Ovary (tissue), 9 donors: ENCODE measurements around the gene TDG. TPM values are rescaled to one million over a fixed set of nuclear protein-coding genes. Genes with fewer than 3 reads are reported as not detected.

Experiments used
- DNase-seq, 5 donors: peaks; one replicate each; pipeline ENCODE4 v3.0.0-alpha.2; 2019 to 2020
- H3K27ac ChIP-seq, 2 donors: fragments of 200-600 bp; one replicate each; pipeline versions ENCODE4 v1.5.1 to v1.8.0; 2019 to 2022
- H3K27me3 ChIP-seq: fragments of 200-600 bp; one replicate; pipeline ENCODE4 v1.8.0; 2022
- H3K36me3 ChIP-seq: fragments of 200-600 bp; sonication (generic); one replicate; pipeline ENCODE4 v1.5.1; 2019
- H3K4me1 ChIP-seq: one replicate; pipeline ENCODE4 v1.8.1; 2013; ENCODE audit warnings: mild to moderate bottlenecking, moderate library complexity; ENCODE audit not compliant: insufficient read depth
- H3K4me3 ChIP-seq: fragments of 200-600 bp; sonication (generic); one replicate; pipeline ENCODE4 v1.5.1; 2017
- H3K9me3 ChIP-seq, 2 donors: fragments of 200-600 bp in 1 of 2; sonication (generic) in 1 of 2; one replicate each; pipeline versions ENCODE4 v1.5.1 to v1.8.1; 2013 to 2019; ENCODE audit warnings: mild to moderate bottlenecking in 1 of 2, moderate library complexity in 1 of 2
- CTCF ChIP-seq, 3 donors: fragments of 450-650 bp in 2 of 3; fragments of 200-600 bp in 1 of 3; IDR thresholded peaks; one replicate each; pipeline versions ENCODE4 v1.5.1 to v1.8.0; 2016 to 2022; ENCODE audit warnings: antibody characterized with exemption in 3 of 3, mild to moderate bottlenecking in 1 of 3
- EP300 ChIP-seq: sonication (generic); formaldehyde crosslinking; IDR thresholded peaks from one replicate; pipeline ENCODE4 v1.6.1; 2017; ENCODE audit warnings: antibody characterized with exemption
- POLR2A ChIP-seq: fragments of 450-650 bp; IDR thresholded peaks from one replicate; pipeline ENCODE4 v1.6.1; 2017; ENCODE audit warnings: antibody characterized with exemption, mild to moderate bottlenecking, moderate library complexity
- WGBS, 3 donors: extraction: QIAGEN DNeasy Blood & Tissue Kit in 1 of 3; methylation state at CpG; one replicate each; pipeline versions ENCODE4 v1.1.5 to v1.1.7; 2013 to 2017; 5-methylcytosine and 5-hydroxymethylcytosine counted together
- intact Hi-C, 4 donors: fragments of 100-400 bp; cut with DNase I; formaldehyde crosslinking; loops; one replicate each; pipeline versions ENCODE4 v1.11.0 to v1.15.1; 2022 to 2023
- polyA plus RNA-seq, 2 donors: library from polyadenylated mRNA; stranded (reverse); fragments of 200-250 nt in 1 of 2; fragments of 350-450 nt in 1 of 2; fragmentation: Illumina TruSeq in 1 of 2; extraction: RNeasy Lipid Tissue Mini Kit (QIAGEN cat#74804) in 1 of 2; gene quantifications; one replicate each; pipeline ENCODE4 v1.2.3, GENCODE V29; 2013 to 2014
- total RNA-seq, 7 donors: library from RNA; depleted of rRNA in 2 of 7; stranded (reverse); fragments of >200 nt in 2 of 7; fragmentation: NEBNext Ultra II Directional in 3 of 7; extraction: Animal tissue kit (Norgen Biotek cat#: 25700) in 3 of 7; gene quantifications; one replicate each; pipeline versions ENCODE4 v1.1.0 to v1.2.4, GENCODE V29; 2016 to 2023
- donor health status: DM: no; HTN: no; CAD: no; lungs with moderate emphysema.
- donor health status: DM: no; HTN: no; CAD: no.
- donor health status: Bipolar disorder and iron deficiency.
- donor health status: DM: yes; HTN: yes; CAD: no.
- donor health status: DM: no; HTN: no; CAD: no.
- donor health status: DM: yes; HTN: yes; CAD: no.

Gene TDG
- total and polyA plus RNA-seq, 9 donors, result 10.7 to 24.2 (median 18.0) TPM

DNA sequence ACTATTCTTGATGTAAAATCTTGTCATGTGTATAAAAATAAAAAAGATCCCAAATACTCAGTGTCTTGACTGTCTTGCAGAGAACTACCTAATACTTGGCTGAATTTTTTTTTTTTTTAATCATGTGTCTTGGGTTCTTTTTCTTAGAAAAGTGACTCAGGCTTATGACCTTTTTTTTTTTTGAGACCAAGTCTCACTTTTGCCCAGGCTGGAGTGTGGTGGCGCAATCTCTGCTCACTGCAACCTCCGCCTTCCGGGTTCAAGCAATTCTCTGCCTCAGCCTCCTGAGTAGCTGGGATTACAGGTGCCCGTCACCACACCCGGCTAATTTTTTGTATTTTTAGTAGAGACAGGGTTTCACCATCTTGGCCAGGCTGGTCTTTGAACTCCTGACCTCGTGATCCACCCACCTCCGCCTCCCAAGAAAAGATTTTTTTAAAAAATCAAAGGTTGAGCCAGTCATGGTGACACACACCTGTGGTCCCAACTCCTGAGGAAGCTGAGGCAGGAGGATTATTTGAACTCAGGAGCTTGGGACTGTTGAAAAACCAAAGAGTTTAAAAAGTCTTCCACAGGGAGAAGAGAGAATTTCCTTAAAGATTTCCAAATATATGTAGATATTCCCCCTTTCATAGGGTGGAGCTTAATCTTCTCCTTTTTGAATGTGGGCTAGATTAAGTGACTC is 17.7 kb upstream of the TDG start:
- Histone ChIP-seq H3K4me3 (no peak overlapping the region), H3K9me3 (no peaks in the 10 kb centered on the region), H3K4me1 (no peaks in the 10 kb centered on the region), H3K27ac (no peak overlapping the region), H3K27me3 (no peaks in the 10 kb centered on the region), H3K36me3 (no peaks in the 10 kb centered on the region)
- intact Hi-C loops, result no loop called here
- 79 to 96% (median 93%) methylated on average over 7 of the region's 7 CpGs for WGBS, 3 donors
- DNase-seq, result no peak
- TF ChIP-seq EP300 (no peak), POLR2A (no peak), CTCF (IDR thresholded peaks at IDR 0.05) (no peak)

- Histone ChIP-seq H3K27me3 (no peaks in the 10 kb centered on the region), H3K9me3 (no peaks in the 10 kb centered on the region), H3K4me1 (no peaks in the 10 kb centered on the region), H3K27ac (no peak overlapping the region), H3K36me3 (no peaks in the 10 kb centered on the region), H3K4me3 (no peak overlapping the region)
- TF ChIP-seq POLR2A, result no peak
- TF ChIP-seq EP300, result no peak
- no peak for TF ChIP-seq CTCF (IDR thresholded peaks at IDR 0.05)
- 76 to 86% (median 82%) methylated on average over 13 of the region's 13 CpGs for WGBS, 3 donors
- intact Hi-C loops, result no loop called here
- no peak for DNase-seq
Measured at GRCh38 chr12:103948746-103949406, 16.8 kb upstream of the TDG start.

DNA sequence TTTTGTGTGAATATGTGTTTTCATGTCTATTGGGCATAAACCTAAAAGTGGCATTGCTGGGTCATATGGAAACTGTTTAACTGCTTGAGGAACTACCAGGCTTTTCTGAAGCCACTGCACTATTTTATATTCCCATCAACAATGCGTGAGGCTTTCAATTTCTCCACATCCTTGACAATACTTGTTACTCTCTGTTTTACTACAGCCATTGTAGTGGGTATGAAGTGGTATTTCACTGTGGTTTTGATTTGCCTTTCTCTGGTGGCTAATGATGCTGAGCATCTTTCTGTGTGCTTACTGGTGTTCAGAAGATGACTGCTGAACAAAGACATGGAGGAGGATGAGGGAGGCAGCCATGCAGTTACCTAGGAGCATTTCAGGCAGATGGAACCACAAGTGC is 13.2 kb upstream of the TDG start:
- Histone ChIP-seq H3K27ac (no peak overlapping the region), H3K9me3 (no peaks in the 10 kb centered on the region), H3K4me1 (peaks cover 8% of the 10 kb centered on the region), H3K27me3 (no peaks in the 10 kb centered on the region), H3K36me3 (no peaks in the 10 kb centered on the region), H3K4me3 (no peak overlapping the region)
- intact Hi-C loops, result no loop called here
- DNase-seq, result no peak
- TF ChIP-seq EP300 (no peak), POLR2A (no peak), CTCF (IDR thresholded peaks at IDR 0.05) (no peak)
- WGBS, 3 donors, result 46 to 90% (median 51%) methylated on average over 1 of the region's 1 CpG

GRCh38 chr12:103955811-103956508 is 9.7 kb upstream of the TDG start:
- TF ChIP-seq CTCF (IDR thresholded peaks at IDR 0.05), result no peak
- no peak for TF ChIP-seq POLR2A
- WGBS, 3 donors, result 9 to 17% (median 16%) methylated on average over 7 of the region's 7 CpGs
- intact Hi-C loops, result no loop called here
- no peak for DNase-seq
- no peaks in the 10 kb centered on the region for H3K27me3 ChIP-seq
- H3K36me3 ChIP-seq, result no peaks in the 10 kb centered on the region
- H3K27ac ChIP-seq, result peak overlapping the region in 1 of 2 donors; percentile 87
- H3K4me3 ChIP-seq, result peak overlapping the region; percentile 87
- H3K4me1 ChIP-seq, result peaks cover 11% of the 10 kb centered on the region
- H3K9me3 ChIP-seq, result no peaks in the 10 kb centered on the region
